T-cell (primary cell): ENCODE results near the gene SNRNP35. TPM values are rescaled to one million over a fixed set of nuclear protein-coding genes. Genes with fewer than 3 reads are reported as not detected.

Experiments
- ATAC-seq, 4 experiments: fragments of 200-7000 bp in 3 of 4; fragments of 150-1000 bp in 1 of 4; cut with Tn5 transposase; replicated peaks in 1 of 4; 1 replicate in 3 of 4; 2 replicates in 1 of 4; pipeline ENCODE4 v1.10.0; 2021; ENCODE audit warnings: moderate library complexity in 3 of 4, mild to moderate bottlenecking in 2 of 4, moderate number of reproducible peaks in 1 of 4
- CTCF ChIA-PET, 2 donors: fragments of 300-600 bp; sonication (Branson Sonifier 250); formaldehyde crosslinking; loops; one replicate each; lab custom pipeline; 2022; ENCODE audit warnings: antibody characterized with exemption in 2 of 2; lab: Charles Lee
- POLR2A ChIA-PET, 2 donors: fragments of 300-600 bp; sonication (Branson Sonifier 250); formaldehyde crosslinking; loops; one replicate each; lab custom pipeline; 2022; ENCODE audit warnings: antibody characterized with exemption in 2 of 2; lab: Charles Lee
- DNase-seq, 35 experiments: peaks; one replicate each; pipeline versions ENCODE4 v3.0.0 to v3.0.0-alpha.2; 2013 to 2023
- H3K27ac ChIP-seq: one replicate; pipeline ENCODE4 v1.5.1; 2013; ENCODE audit warnings: low read length
- H3K27me3 ChIP-seq, 2 experiments: replicated peaks in 1 of 2; 1 replicate in 1 of 2; 2 replicates in 1 of 2; pipeline versions ENCODE4 v1.6.1 to v1.7.0; 2013; ENCODE audit warnings: low read length in 1 of 2, mixed read lengths in 1 of 2; ENCODE audit not compliant: control insufficient read depth in 2 of 2, insufficient read depth in 2 of 2; ENCODE audit errors: extremely low read depth in 1 of 2
- H3K36me3 ChIP-seq, 2 donors: 1 replicate in 1 of 2; 2 replicates in 1 of 2; pipeline versions ENCODE4 v1.6.1 to v1.7.0; 2013; ENCODE audit warnings: low read length in 1 of 2; ENCODE audit not compliant: control insufficient read depth in 2 of 2, insufficient read depth in 1 of 2; ENCODE audit errors: extremely low read depth in 1 of 2
- H3K4me1 ChIP-seq, 2 experiments: 1 replicate in 1 of 2; 2 replicates in 1 of 2; pipeline versions ENCODE4 v1.6.1 to v1.7.0; 2013; ENCODE audit warnings: low read length in 2 of 2, mixed read lengths in 1 of 2; ENCODE audit not compliant: insufficient read depth in 2 of 2, control insufficient read depth in 1 of 2; ENCODE audit errors: extremely low read depth in 1 of 2
- H3K4me3 ChIP-seq, 2 donors: 1 replicate in 1 of 2; 2 replicates in 1 of 2; pipeline versions ENCODE4 v1.5.1 to v1.7.0; 2013; ENCODE audit warnings: mild to moderate bottlenecking in 2 of 2, low read length in 1 of 2, moderate library complexity in 1 of 2; ENCODE audit not compliant: control insufficient read depth in 1 of 2; ENCODE audit errors: extremely low read depth in 1 of 2
- H3K9me3 ChIP-seq: 2 replicates; pipeline ENCODE4 v1.7.0; 2013
- H3K27ac Mint-ChIP-seq, 2 donors: one replicate each; pipeline ENCODE4 v1.8.0; 2020 to 2021; ENCODE audit warnings: mild to moderate bottlenecking in 2 of 2, mixed read lengths in 2 of 2
- H3K27me3 Mint-ChIP-seq, 2 donors: one replicate each; pipeline ENCODE4 v1.8.0; 2021 to 2022; ENCODE audit warnings: mixed read lengths in 2 of 2
- H3K36me3 Mint-ChIP-seq: one replicate; pipeline ENCODE4 v1.8.0; 2021; ENCODE audit warnings: mixed read lengths
- H3K4me1 Mint-ChIP-seq, 3 donors: one replicate each; pipeline ENCODE4 v1.8.0; 2020 to 2022; ENCODE audit warnings: mixed read lengths in 3 of 3, mild to moderate bottlenecking in 1 of 3
- H3K4me3 Mint-ChIP-seq, 3 donors: one replicate each; pipeline ENCODE4 v1.8.0; 2020 to 2022; ENCODE audit warnings: mild to moderate bottlenecking in 3 of 3, mixed read lengths in 3 of 3, moderate library complexity in 3 of 3
- H3K9me3 Mint-ChIP-seq, 3 donors: one replicate each; pipeline ENCODE4 v1.8.0; 2020 to 2022; ENCODE audit warnings: mixed read lengths in 3 of 3
- WGBS: methylation state at CpG from one replicate; pipeline ENCODE4 v1.1.5; 2013; ENCODE audit warnings: missing lambda C conversion rate; ENCODE audit not compliant: insufficient coverage; 5-methylcytosine and 5-hydroxymethylcytosine counted together
- total RNA-seq, 35 experiments: library from RNA in 6 of 35; stranded (reverse) in 6 of 35; fragments of 120-200 nt in 1 of 35; gene quantifications; one replicate each; pipeline versions ENCODE4 v1.2.1 to v1.2.4 and lab custom pipeline; 2013 to 2026

The SNRNP35 gene
- total RNA-seq, 5 donors from 2014 or later (not counting 1 experiment from before 2014, with no cell fraction given): 32.6 to 46.1 (median 43.2) TPM

DNA sequence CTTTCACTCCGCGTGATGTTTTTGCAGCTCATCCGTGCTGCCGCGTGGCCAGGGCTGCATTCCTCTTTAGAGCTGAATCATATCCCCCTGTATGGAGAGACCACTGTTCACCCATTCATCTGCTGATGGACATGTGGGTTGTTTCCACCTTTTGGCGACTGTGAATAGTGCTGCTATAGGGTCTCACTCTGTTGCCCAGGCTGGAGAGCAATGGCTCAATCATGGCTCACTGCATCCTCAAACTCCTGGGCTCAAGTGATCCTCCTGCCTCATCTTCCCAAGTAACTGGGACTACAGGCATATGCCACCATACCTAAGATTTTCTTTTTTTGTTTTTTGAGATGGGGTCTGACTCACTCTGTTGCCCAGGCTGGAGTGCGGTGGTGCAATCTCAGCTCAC, 39.1 kb downstream of the SNRNP35 start:
- H3K9me3 ChIP-seq: no peaks in the 10 kb centered on the region
- POLR2A ChIA-PET: interaction anchor here in 1 of 2 donors (0.7 kb wide), 1 partner anchor 14 kb away, joined by 3 read pairs; no protein-coding TSS in a partner anchor
- ATAC-seq: no peak

DNA sequence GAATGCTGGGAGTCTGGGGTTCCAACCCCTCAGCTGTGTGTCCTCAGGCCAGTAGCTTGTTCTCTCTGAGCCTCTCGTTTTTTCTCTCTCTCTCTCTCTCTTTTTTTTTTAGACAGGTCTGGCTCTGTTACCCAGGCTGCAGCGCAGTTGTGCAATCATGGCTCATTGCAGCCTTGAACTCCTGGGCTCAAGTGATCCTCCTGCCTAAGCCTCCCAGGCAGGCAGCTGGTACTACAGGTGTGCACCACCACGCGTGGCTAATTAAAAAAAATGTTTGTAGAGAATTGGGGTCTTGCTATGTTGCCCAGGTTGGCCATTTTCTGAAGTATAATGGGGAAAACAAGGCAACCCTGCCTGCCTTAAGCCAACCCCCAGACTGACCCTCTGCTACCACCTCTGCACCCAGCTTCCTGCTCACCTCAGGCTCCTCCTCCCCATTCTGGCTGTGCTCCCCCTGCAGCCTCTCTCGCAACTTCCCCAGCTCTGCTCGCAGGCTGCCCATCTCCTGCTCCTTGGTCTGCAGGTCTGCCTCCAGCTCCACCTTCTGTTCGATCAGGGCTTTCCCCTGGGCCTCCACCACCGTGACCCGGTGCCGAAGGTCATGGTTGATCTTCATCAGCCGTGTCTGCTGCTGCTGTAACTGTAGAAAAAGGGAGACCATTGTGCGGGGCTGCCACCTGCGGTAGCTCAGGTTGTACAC, 40.3 kb downstream of the SNRNP35 start:
- CTCF ChIA-PET: no interaction called here
- Mint-ChIP-seq H3K27me3 (no peaks in the 10 kb centered on the region), H3K27ac (no peak overlapping the region), H3K36me3 (peaks cover 10% of the 10 kb centered on the region), H3K9me3 (no peaks in the 10 kb centered on the region), H3K4me3 (no peak overlapping the region), H3K4me1 (peaks cover 0 to 2% (median 0%) of the 10 kb centered on the region in 3 donors)
- no peaks in the 10 kb centered on the region for H3K9me3 ChIP-seq
- DNase-seq (no peak), ATAC-seq (no peak)
- H3K4me1 ChIP-seq: no peaks in the 10 kb centered on the region
- H3K27ac ChIP-seq: no peak overlapping the region
- peaks cover 0 to 3% of the 10 kb centered on the region in 2 donors for H3K36me3 ChIP-seq
- 87% methylated on average over 11 of the region's 13 CpGs for WGBS
- H3K4me3 ChIP-seq: no peak overlapping the region
- no peaks in the 10 kb centered on the region for H3K27me3 ChIP-seq
- POLR2A ChIA-PET: no interaction called here

More for the DNA sequence above, 39.1 kb downstream of the SNRNP35 start:
- H3K27me3 ChIP-seq: no peaks in the 10 kb centered on the region
- WGBS: 96% methylated on average over 5 of the region's 7 CpGs
- no peak overlapping the region for H3K4me3 Mint-ChIP-seq
- peaks cover 10% of the 10 kb centered on the region for H3K36me3 Mint-ChIP-seq
- H3K27ac ChIP-seq: no peak overlapping the region
- no peaks in the 10 kb centered on the region for H3K4me1 ChIP-seq
- CTCF ChIA-PET: no interaction called here
- DNase-seq: no peak
- H3K9me3 Mint-ChIP-seq: no peaks in the 10 kb centered on the region
- H3K4me3 ChIP-seq: no peak overlapping the region
- H3K4me1 Mint-ChIP-seq: peaks cover 0 to 2% (median 0%) of the 10 kb centered on the region in 3 donors
- no peak overlapping the region for H3K27ac Mint-ChIP-seq
- H3K36me3 ChIP-seq: peaks cover 0 to 3% of the 10 kb centered on the region in 2 donors
- H3K27me3 Mint-ChIP-seq: no peaks in the 10 kb centered on the region

DNA sequence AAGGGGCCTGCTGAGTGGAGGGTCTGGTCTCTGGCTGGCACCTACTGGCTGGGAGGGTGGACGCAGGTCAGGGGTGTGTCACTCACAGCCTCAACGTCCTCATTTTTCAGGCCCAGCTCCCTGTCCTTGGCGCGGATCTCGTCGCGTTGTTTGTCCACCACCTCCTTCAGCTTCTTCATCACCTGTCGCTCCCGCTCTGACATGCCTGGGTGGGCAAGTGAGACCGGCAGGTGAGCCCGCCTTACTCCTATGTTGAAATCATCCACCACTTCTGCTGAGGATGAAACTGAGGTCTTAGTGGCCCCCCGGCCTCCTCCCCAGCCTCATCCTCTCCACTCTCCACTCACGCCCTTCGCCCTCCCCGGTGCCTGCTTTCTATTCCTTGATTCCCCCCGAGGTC, 41.4 kb downstream of the SNRNP35 start:
- H3K27me3 ChIP-seq: no peaks in the 10 kb centered on the region
- Mint-ChIP-seq H3K9me3 (no peaks in the 10 kb centered on the region), H3K4me1 (peaks cover 0 to 2% (median 0%) of the 10 kb centered on the region in 3 donors), H3K27ac (no peak overlapping the region), H3K4me3 (no peak overlapping the region), H3K36me3 (peaks cover 10% of the 10 kb centered on the region), H3K27me3 (no peaks in the 10 kb centered on the region)
- 95% methylated on average over 15 of the region's 16 CpGs for WGBS
- ChIA-PET CTCF (no interaction called here), POLR2A (no interaction called here)
- DNase-seq: no peak
- ATAC-seq: no peak
- no peak overlapping the region for H3K4me3 ChIP-seq
- H3K27ac ChIP-seq: no peak overlapping the region
- no peaks in the 10 kb centered on the region for H3K4me1 ChIP-seq
- H3K9me3 ChIP-seq: no peaks in the 10 kb centered on the region
- peaks cover 0 to 4% of the 10 kb centered on the region in 2 donors for H3K36me3 ChIP-seq

DNA sequence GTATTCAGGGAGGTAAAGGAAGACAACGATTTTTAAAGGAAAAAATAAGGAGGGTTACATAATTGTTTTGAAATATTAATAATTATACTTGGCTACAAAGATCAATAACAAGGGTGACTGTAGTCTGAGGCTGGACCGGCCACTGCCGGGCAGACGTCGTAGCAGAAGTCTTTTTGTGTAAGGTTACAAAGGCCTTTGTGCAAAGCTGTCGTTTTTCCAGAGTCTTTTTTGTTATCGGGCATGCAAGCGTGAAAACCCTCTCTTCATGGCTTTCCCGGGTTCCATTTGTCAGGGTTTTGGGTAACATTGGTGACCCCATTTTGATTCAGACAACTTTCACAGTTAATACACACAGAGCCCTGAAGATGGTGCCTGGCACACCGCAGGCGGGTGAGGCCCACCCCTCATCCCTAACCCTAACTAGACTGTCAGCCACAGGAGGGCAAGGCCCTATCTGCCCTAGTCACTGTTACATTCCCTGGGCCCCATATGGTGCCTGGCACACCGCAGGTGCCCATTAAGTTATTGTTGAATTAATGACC, 44.3 kb downstream of the SNRNP35 start:
- POLR2A ChIA-PET: no interaction called here
- H3K27me3 Mint-ChIP-seq: no peaks in the 10 kb centered on the region
- WGBS: 93% methylated on average over 10 of the region's 12 CpGs

DNA sequence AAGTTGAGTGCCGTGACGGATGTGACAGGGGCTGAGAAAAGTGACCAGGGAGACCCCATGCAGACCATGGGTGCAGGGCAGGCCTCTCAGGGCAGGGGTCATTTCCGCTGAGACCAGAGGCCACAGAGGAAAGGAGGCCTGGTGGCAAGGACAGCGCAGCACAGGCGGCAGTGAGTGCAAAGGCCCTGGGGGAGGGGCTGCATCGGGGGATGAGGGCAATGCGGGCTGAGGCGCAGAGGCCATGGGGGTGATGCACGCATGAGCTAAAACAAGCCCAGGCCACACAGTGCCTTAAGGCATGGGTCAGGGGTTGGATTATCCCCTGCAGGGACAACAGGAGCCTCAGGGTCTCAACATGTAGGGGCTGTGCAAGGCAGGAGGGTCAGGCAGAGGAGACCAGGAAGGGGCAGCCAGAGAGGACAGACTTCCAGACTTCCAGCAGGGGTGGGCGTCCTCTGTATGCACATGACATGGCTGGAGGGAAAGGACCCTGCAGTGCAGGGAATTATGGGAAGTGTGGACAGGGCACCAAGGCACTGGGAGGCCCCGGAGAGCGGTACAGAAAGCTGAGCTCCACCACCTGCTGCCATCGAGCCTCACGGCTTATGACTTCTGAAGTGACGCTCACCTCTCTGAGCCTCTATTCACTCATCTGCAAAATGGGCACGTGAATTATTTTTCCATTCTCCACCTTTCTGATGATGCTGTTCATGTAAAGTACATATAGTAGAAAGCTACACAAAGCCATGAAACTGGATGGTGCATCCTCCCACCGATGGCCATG, 48.3 kb downstream of the SNRNP35 start:
- H3K27me3 Mint-ChIP-seq: no peaks in the 10 kb centered on the region
- H3K36me3 Mint-ChIP-seq: no peaks in the 10 kb centered on the region
- Histone ChIP-seq H3K27ac (no peak overlapping the region), H3K36me3 (peaks cover 0 to 2% of the 10 kb centered on the region in 2 donors), H3K4me1 (peaks cover 0 to 3% of the 10 kb centered on the region in 2 experiments), H3K27me3 (no peaks in the 10 kb centered on the region), H3K9me3 (no peaks in the 10 kb centered on the region), H3K4me3 (no peak overlapping the region)
- CTCF ChIA-PET: no interaction called here
- WGBS: 92% methylated on average over 11 of the region's 17 CpGs
- H3K27ac Mint-ChIP-seq: no peak overlapping the region
- POLR2A ChIA-PET: no interaction called here
- H3K4me1 Mint-ChIP-seq: peaks cover 0 to 11% (median 2%) of the 10 kb centered on the region in 3 donors
- H3K9me3 Mint-ChIP-seq: no peaks in the 10 kb centered on the region
- no peak for DNase-seq
- H3K4me3 Mint-ChIP-seq: no peak overlapping the region
- ATAC-seq: no peak

More for the DNA sequence above, 44.3 kb downstream of the SNRNP35 start:
- Histone ChIP-seq H3K9me3 (no peaks in the 10 kb centered on the region), H3K36me3 (peaks cover 0 to 6% of the 10 kb centered on the region in 2 donors), H3K4me1 (no peaks in the 10 kb centered on the region), H3K27me3 (no peaks in the 10 kb centered on the region), H3K27ac (no peak overlapping the region), H3K4me3 (no peak overlapping the region)
- Mint-ChIP-seq H3K36me3 (peaks cover 10% of the 10 kb centered on the region), H3K27ac (no peak overlapping the region), H3K4me1 (peaks cover 0 to 2% (median 0%) of the 10 kb centered on the region in 3 donors), H3K4me3 (no peak overlapping the region), H3K9me3 (no peaks in the 10 kb centered on the region)
- CTCF ChIA-PET: no interaction called here
- ATAC-seq: no peak
- DNase-seq: no peak

DNA sequence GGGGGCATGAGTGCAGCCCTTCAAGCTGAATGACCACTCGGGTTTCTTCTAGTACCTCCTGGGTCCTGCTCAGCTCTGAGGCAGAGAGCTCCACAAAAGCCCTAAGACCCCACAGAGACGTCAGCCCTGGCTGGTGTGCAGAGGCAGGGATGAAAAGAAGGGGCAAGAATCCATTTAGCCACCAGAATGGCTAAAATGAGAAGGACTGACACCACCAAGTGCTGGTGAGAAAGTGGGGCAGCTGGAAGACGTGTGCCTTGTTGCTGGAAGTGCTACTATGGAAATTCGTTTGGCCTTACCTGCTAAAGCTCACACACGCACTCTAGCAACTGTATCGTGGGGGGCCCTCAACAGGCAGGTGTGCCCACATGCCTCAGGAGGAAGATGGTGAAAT, 48.9 kb downstream of the SNRNP35 start:
- peaks cover 0 to 2% of the 10 kb centered on the region in 2 donors for H3K36me3 ChIP-seq
- CTCF ChIA-PET: no interaction called here

More for the DNA sequence above, 48.9 kb downstream of the SNRNP35 start:
- H3K36me3 Mint-ChIP-seq: no peaks in the 10 kb centered on the region
- H3K4me3 ChIP-seq: no peak overlapping the region
- 84% methylated on average over 2 of the region's 6 CpGs for whole genome bisulfite sequencing
- peaks cover 0 to 11% (median 2%) of the 10 kb centered on the region in 3 donors for H3K4me1 Mint-ChIP-seq
- no peaks in the 10 kb centered on the region for H3K27me3 ChIP-seq
- H3K9me3 ChIP-seq: no peaks in the 10 kb centered on the region
- no peaks in the 10 kb centered on the region for H3K27me3 Mint-ChIP-seq
- H3K4me1 ChIP-seq: peaks cover 0 to 3% of the 10 kb centered on the region in 2 experiments
- H3K4me3 Mint-ChIP-seq: no peak overlapping the region
- DNase-seq: no peak
- no peaks in the 10 kb centered on the region for H3K9me3 Mint-ChIP-seq
- ATAC-seq: no peak
- H3K27ac Mint-ChIP-seq: no peak overlapping the region
- H3K27ac ChIP-seq: no peak overlapping the region
- POLR2A ChIA-PET: no interaction called here
